PC-9 (cell line): ENCODE data around the gene CALCB. TPM values are rescaled to one million over a fixed set of nuclear protein-coding genes. Genes with fewer than 3 reads are reported as not detected.

ENCODE experiments used
- BruUV-seq: library from RNA; stranded (reverse); fragments of 400-500 nt; replicated peaks from 2 replicates; lab custom pipeline; 2021; lab: Mats Ljungman, UMichigan
- CTCF ChIA-PET: fragments of 300-600 bp; sonication (Branson Sonifier 250); formaldehyde crosslinking; loops from one replicate; lab custom pipeline; 2022; ENCODE audit warnings: antibody characterized with exemption; lab: Charles Lee
- POLR2A ChIA-PET: fragments of 300-600 bp; sonication (Branson Sonifier 250); formaldehyde crosslinking; loops from one replicate; lab custom pipeline; 2022; ENCODE audit warnings: antibody characterized with exemption; ENCODE audit not compliant: unreplicated experiment; lab: Charles Lee
- DNase-seq, 2 experiments: peaks; one replicate each; pipeline versions ENCODE4 v3.0.0 to v3.0.0-alpha.2; 2015 to 2022; ENCODE audit warnings: mixed read lengths in 1 of 2
- H2AFZ ChIP-seq: fragments of 200-600 bp; sonication (generic); 2 replicates; pipeline ENCODE4 v1.8.1; 2017; ENCODE audit warnings: antibody characterized with exemption
- H3F3A ChIP-seq: fragments of 200-600 bp; sonication (generic); 2 replicates; pipeline ENCODE4 v1.8.1; 2017; ENCODE audit warnings: antibody characterized with exemption, mild to moderate bottlenecking, low read depth; ENCODE audit not compliant: insufficient read depth
- H3K27ac ChIP-seq: fragments of 200-600 bp; sonication (generic); 2 replicates; pipeline ENCODE4 v1.6.1; 2016; ENCODE audit warnings: mixed run types
- H3K27me3 ChIP-seq: fragments of 200-600 bp; sonication (generic); 2 replicates; pipeline ENCODE4 v1.6.1; 2016; ENCODE audit warnings: low read depth, mixed run types; ENCODE audit not compliant: insufficient read depth
- H3K36me3 ChIP-seq: fragments of 200-600 bp; sonication (generic); 2 replicates; pipeline ENCODE4 v1.6.1; 2016; ENCODE audit warnings: low read depth, mixed run types
- H3K4me1 ChIP-seq: fragments of 200-600 bp; sonication (generic); replicated peaks from 2 replicates; pipeline ENCODE4 v1.6.1; 2016; ENCODE audit warnings: mixed run types; ENCODE audit not compliant: insufficient read depth
- H3K4me2 ChIP-seq: fragments of 200-600 bp; sonication (generic); 2 replicates; pipeline ENCODE4 v1.6.1; 2017; ENCODE audit warnings: mixed run types
- H3K4me3 ChIP-seq: fragments of 200-600 bp; sonication (generic); 2 replicates; pipeline ENCODE4 v1.6.1; 2016; ENCODE audit warnings: mixed run types
- H3K79me2 ChIP-seq: fragments of 200-600 bp; sonication (generic); 2 replicates; pipeline ENCODE4 v1.6.1; 2017; ENCODE audit warnings: low read depth, mixed run types
- H3K9me2 ChIP-seq: fragments of 200-600 bp; sonication (generic); 2 replicates; pipeline ENCODE4 v1.8.1; 2017; ENCODE audit warnings: mild to moderate bottlenecking; ENCODE audit not compliant: insufficient read depth
- H3K9me3 ChIP-seq: fragments of 200-600 bp; sonication (generic); 2 replicates; pipeline ENCODE4 v1.8.1; 2016; ENCODE audit warnings: low read depth; ENCODE audit not compliant: insufficient read depth
- H4K20me1 ChIP-seq: fragments of 200-600 bp; sonication (generic); 2 replicates; pipeline ENCODE4 v1.8.1; 2017; ENCODE audit not compliant: insufficient read depth
- EZH2 ChIP-seq: fragments of 200-600 bp; sonication (generic); IDR thresholded peaks from 2 replicates; pipeline ENCODE4 v1.8.0; 2017; ENCODE audit warnings: antibody characterized with exemption, low read depth
- intact Hi-C: fragments of 100-400 bp; cut with micrococcal nuclease; formaldehyde crosslinking; loops from one replicate; pipeline ENCODE4 v1.10.0; 2022; ENCODE audit not compliant: unreplicated experiment
- total RNA-seq: library from RNA; stranded (reverse); gene quantifications from 2 replicates; pipeline ENCODE4 v1.2.3, GENCODE V29; 2021
- TF ChIP-seq, protein P1 (sequence below): fragments of 200-600 bp; sonication (generic); conservative IDR thresholded peaks from 2 replicates; pipeline ENCODE4 v1.6.1; 2017; ENCODE audit warnings: mixed run types, antibody characterized with exemption, mild to moderate bottlenecking, moderate library complexity

CALCB gene
- total RNA-seq, 1 experiment from 2014 or later, result not detected

DNA sequence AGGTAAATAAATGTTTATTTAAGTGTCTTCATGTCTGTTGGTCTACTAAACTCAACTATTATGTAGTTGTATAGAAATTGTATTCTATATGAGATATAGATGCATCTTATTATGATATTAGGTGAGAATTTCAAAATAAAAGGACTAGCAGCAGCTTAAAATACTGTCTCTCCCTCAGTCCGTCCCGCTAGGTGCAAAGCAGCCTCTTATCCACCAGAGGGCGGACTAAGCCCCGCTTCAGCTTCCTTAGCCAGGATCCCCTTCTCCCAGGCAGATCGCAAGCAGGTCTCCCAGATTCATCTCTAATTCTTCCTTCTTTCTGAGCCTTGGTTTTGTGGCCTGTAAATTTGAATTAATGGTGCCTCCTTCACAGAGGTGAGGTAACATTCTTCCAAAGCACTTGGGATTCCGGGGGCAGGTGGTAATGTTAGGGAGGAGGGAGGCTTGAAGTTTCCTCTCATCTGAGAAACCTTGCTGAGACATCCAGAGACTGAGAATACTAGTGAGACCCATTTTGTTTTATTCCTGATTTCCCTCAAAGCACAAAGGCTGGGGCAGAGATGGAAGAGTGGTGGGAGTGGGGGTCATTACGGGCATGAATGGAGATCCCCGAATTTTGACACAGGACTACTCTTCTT is 27.8 kb downstream of the CALCB start:
- H3K27ac ChIP-seq, result no peak overlapping the region
- no peak overlapping the region for H3K4me2 ChIP-seq
- H4K20me1 ChIP-seq, result no peaks in the 10 kb centered on the region
- ChIA-PET CTCF (interaction anchor here (0.6 kb wide), 1 partner anchor 1470 kb away, joined by 3 read pairs; no protein-coding TSS in a partner anchor), POLR2A (no interaction called here)
- no TSS peak for BruUV-seq
- no peak overlapping the region for H2AFZ ChIP-seq
- peaks cover 9% of the 10 kb centered on the region for H3K4me1 ChIP-seq
- intact Hi-C loops, result loop anchor here (2.0 to 5.0 kb wide), 3 partner anchors 58 to 1511 kb away; no protein-coding TSS in a partner anchor
- TF ChIP-seq, protein P1, sequence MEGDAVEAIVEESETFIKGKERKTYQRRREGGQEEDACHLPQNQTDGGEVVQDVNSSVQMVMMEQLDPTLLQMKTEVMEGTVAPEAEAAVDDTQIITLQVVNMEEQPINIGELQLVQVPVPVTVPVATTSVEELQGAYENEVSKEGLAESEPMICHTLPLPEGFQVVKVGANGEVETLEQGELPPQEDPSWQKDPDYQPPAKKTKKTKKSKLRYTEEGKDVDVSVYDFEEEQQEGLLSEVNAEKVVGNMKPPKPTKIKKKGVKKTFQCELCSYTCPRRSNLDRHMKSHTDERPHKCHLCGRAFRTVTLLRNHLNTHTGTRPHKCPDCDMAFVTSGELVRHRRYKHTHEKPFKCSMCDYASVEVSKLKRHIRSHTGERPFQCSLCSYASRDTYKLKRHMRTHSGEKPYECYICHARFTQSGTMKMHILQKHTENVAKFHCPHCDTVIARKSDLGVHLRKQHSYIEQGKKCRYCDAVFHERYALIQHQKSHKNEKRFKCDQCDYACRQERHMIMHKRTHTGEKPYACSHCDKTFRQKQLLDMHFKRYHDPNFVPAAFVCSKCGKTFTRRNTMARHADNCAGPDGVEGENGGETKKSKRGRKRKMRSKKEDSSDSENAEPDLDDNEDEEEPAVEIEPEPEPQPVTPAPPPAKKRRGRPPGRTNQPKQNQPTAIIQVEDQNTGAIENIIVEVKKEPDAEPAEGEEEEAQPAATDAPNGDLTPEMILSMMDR, result peak; percentile 81
- no peak for TF ChIP-seq EZH2
- DNase-seq, result peak in 1 of 2 experiments; percentile 41
- no peaks in the 10 kb centered on the region for H3K36me3 ChIP-seq
- peaks cover 4% of the 10 kb centered on the region; the same call in 1 of the 2 replicates for H3F3A ChIP-seq
- no peaks in the 10 kb centered on the region for H3K9me3 ChIP-seq
- no peaks in the 10 kb centered on the region for H3K27me3 ChIP-seq
- no peaks in the 10 kb centered on the region for H3K9me2 ChIP-seq
- H3K4me3 ChIP-seq, result no peak overlapping the region
- H3K79me2 ChIP-seq, result no peaks in the 10 kb centered on the region

DNA sequence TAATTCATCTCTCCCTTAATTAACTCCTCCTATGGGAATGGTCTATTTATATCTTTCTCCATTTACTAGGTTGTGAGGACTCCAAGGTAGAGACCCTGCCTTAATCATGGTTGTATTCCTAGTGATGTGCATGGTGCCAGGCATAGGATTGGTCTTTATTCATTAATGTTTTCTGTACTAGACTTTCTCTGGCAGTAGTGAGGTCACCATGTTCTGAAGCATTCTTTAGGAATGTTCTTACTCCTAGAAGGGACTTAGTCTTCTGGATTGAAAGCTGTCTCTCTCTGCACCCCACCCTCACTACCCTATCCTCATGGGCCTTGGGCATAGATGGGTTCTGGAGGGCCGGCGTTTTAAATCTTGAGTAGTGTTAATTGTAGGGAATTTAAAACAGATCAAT is 30.8 kb downstream of the CALCB start:
- Histone ChIP-seq H3K79me2 (no peaks in the 10 kb centered on the region), H3K4me1 (peaks cover 29% of the 10 kb centered on the region), H4K20me1 (no peaks in the 10 kb centered on the region), H2AFZ (no peak overlapping the region), H3F3A (peaks cover 4% of the 10 kb centered on the region; the same call in 1 of the 2 replicates), H3K4me3 (no peak overlapping the region), H3K27ac (no peak overlapping the region), H3K9me2 (no peaks in the 10 kb centered on the region), H3K4me2 (no peak overlapping the region), H3K27me3 (no peaks in the 10 kb centered on the region), H3K36me3 (no peaks in the 10 kb centered on the region), H3K9me3 (no peaks in the 10 kb centered on the region)
- ChIA-PET POLR2A (no interaction called here), CTCF (no interaction called here)
- intact Hi-C loops, result loop anchor here (5.0 kb wide), 1 partner anchor 1508 kb away; no protein-coding TSS in a partner anchor
- no peak for DNase-seq
- BruUV-seq, result no TSS peak
- TF ChIP-seq, protein P1, result no peak
- no peak for TF ChIP-seq EZH2

DNA sequence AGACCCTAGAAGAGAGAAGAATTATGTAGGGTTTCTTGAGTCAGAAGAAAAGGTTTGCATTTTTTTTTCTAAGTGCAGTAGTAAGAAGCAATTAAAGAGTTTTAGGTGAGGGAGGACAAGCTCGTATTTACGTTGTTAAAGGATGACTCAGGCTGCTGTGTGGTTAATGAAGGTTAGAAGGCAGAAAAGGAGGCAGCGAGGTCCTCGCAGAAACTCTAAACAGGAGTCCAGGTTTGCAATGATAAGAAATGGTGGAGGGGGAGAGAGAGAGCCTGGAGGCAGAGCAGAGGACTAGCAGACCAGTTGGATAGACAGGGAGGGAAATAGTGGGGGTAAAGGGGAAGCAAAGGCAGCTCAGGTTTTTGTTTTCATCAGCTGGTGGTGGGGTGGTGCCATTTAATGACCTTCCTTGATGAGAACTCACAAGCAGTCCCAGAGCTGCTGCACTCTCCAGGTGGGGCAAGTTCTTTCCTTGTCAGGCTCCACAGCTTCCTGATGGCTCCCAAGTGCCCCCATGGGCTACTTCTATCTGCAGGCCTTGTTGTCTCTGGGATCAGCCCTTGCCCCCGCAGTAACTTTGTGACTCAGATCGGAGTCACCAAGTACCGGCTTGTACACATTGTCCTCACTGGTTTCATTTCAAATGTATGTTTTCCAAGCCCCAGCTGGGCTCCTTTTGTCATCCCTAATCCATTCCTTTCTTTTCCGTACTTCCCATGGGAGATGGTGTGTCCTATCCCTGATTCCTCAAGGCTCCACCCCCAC is 33.0 kb downstream of the CALCB start:
- no peaks in the 10 kb centered on the region for H3K9me3 ChIP-seq
- TF ChIP-seq, protein P1, result no peak
- no peak for TF ChIP-seq EZH2
- no peaks in the 10 kb centered on the region for H3K36me3 ChIP-seq
- peak overlapping the region; percentile 18; the same call in 1 of the 2 replicates for H3K4me3 ChIP-seq
- H3F3A ChIP-seq, result peaks cover 4% of the 10 kb centered on the region; the same call in 1 of the 2 replicates
- no TSS peak for BruUV-seq
- ChIA-PET POLR2A (no interaction called here), CTCF (no interaction called here)
- H3K4me1 ChIP-seq, result peaks cover 29% of the 10 kb centered on the region
- peak overlapping the region; percentile 56 for H3K27ac ChIP-seq
- H4K20me1 ChIP-seq, result no peaks in the 10 kb centered on the region
- peak overlapping the region; percentile 61 for H3K4me2 ChIP-seq
- intact Hi-C loops, result loop anchor here (2.0 kb wide), 1 partner anchor 48 kb away; no protein-coding TSS in a partner anchor
- DNase-seq, result peak in 1 of 2 experiments; percentile 52
- peak overlapping the region; percentile 52 for H2AFZ ChIP-seq
- no peaks in the 10 kb centered on the region for H3K9me2 ChIP-seq
- no peaks in the 10 kb centered on the region for H3K79me2 ChIP-seq
- H3K27me3 ChIP-seq, result no peaks in the 10 kb centered on the region
